Neural progenitor cell (in vitro differentiated cells): Measurements from ENCODE around the gene OSGEPL1.

ENCODE experiments used
- EZH2 ChIP-seq: fragments of 200-600 bp; sonication (generic); IDR thresholded peaks from 2 replicates; pipeline ENCODE4 v1.6.1; 2017; ENCODE audit warnings: antibody characterized with exemption, mild to moderate bottlenecking, moderate library complexity
- TF ChIP-seq, protein P1 (sequence below): fragments of 200-600 bp; sonication (generic); IDR thresholded peaks from 2 replicates; pipeline ENCODE4 v1.5.1; 2017; ENCODE audit warnings: antibody characterized with exemption, mild to moderate bottlenecking

DNA sequence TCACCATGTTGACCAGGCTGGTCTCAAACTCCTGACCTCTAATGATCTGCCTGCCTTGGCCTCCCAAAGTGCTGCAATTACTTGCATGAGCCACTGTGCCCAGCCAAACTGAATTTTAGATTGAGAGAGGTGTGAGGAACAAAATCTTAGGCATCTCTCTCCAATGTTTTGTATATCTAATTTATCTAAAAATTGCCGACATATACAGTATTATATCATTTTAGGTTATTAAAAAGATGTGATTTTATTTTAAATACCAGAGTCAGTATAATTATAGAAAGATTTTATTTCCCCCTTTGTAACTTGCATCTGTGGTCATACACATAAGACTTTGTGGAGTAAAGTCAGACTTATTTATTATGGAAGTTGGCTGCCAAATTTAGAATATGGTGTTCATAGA lies 31.7 kb upstream of the OSGEPL1 start:
- TF ChIP-seq, protein P1, sequence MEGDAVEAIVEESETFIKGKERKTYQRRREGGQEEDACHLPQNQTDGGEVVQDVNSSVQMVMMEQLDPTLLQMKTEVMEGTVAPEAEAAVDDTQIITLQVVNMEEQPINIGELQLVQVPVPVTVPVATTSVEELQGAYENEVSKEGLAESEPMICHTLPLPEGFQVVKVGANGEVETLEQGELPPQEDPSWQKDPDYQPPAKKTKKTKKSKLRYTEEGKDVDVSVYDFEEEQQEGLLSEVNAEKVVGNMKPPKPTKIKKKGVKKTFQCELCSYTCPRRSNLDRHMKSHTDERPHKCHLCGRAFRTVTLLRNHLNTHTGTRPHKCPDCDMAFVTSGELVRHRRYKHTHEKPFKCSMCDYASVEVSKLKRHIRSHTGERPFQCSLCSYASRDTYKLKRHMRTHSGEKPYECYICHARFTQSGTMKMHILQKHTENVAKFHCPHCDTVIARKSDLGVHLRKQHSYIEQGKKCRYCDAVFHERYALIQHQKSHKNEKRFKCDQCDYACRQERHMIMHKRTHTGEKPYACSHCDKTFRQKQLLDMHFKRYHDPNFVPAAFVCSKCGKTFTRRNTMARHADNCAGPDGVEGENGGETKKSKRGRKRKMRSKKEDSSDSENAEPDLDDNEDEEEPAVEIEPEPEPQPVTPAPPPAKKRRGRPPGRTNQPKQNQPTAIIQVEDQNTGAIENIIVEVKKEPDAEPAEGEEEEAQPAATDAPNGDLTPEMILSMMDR = no peak
- no peak for TF ChIP-seq EZH2
